ENCODE data around the gene EPN1. TPM values are rescaled to one million over a fixed set of nuclear protein-coding genes. Genes with fewer than 3 reads are reported as not detected.

Gene EPN1
- total RNA-seq, 1 experiment from 2014 or later: 102 TPM

DNA sequence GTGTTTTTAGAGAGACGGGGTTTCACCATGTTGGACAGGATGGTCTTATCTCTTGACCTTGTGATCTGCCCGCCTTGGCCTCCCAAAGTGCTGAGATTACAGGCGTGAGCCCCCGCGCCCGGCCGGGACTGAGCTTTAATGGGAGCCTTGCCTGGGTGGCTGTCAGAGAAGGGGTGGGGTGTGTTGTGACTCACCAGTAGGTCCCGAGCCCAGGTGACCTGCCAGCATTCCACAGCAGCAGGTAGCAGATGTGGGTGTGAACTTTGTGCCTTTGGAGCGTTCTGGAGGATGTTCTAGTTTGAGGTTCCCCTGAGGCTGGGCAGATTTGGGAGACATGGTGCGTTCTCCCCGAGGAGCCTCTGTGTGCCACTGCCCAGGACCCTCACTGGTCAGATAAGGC, 7.1 kb upstream of the EPN1 start:
- ChIA-PET CTCF (interaction anchor here (0.6 to 1.4 kb wide), 3 partner anchors 8 to 436 kb away, joined by 3 to 7 read pairs (median 4); no protein-coding TSS in a partner anchor), POLR2A (interaction anchor here (1.2 kb wide), 1 partner anchor 13 kb away, joined by 3 read pairs; the partner anchor contains the start of gene U2AF2)
- no peak overlapping the region for H3K4me3 Mint-ChIP-seq (ENCODE audit: unreplicated experiment)
- no TSS peak for BruUV-seq (replicated peaks)
- intact Hi-C loops (cut with micrococcal nuclease): no loop called here
- TF ChIP-seq, protein P1, sequence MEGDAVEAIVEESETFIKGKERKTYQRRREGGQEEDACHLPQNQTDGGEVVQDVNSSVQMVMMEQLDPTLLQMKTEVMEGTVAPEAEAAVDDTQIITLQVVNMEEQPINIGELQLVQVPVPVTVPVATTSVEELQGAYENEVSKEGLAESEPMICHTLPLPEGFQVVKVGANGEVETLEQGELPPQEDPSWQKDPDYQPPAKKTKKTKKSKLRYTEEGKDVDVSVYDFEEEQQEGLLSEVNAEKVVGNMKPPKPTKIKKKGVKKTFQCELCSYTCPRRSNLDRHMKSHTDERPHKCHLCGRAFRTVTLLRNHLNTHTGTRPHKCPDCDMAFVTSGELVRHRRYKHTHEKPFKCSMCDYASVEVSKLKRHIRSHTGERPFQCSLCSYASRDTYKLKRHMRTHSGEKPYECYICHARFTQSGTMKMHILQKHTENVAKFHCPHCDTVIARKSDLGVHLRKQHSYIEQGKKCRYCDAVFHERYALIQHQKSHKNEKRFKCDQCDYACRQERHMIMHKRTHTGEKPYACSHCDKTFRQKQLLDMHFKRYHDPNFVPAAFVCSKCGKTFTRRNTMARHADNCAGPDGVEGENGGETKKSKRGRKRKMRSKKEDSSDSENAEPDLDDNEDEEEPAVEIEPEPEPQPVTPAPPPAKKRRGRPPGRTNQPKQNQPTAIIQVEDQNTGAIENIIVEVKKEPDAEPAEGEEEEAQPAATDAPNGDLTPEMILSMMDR (IDR thresholded peaks at IDR 0.05; ENCODE audit: unreplicated experiment): no peak
- H3K27ac Mint-ChIP-seq (ENCODE audit: low read depth, unreplicated experiment): no peak overlapping the region
- H3K9me3 Mint-ChIP-seq (ENCODE audit: unreplicated experiment): no peaks in the 10 kb centered on the region
- H3K36me3 Mint-ChIP-seq (ENCODE audit: insufficient read depth, unreplicated experiment): peaks cover 84% of the 10 kb centered on the region
- H3K27me3 Mint-ChIP-seq (ENCODE audit: insufficient read depth, unreplicated experiment): no peaks in the 10 kb centered on the region
- H3K4me1 Mint-ChIP-seq (ENCODE audit: insufficient read depth, unreplicated experiment): peaks cover 11% of the 10 kb centered on the region
- no peak for DNase-seq (ENCODE audit: unreplicated experiment)

DNA sequence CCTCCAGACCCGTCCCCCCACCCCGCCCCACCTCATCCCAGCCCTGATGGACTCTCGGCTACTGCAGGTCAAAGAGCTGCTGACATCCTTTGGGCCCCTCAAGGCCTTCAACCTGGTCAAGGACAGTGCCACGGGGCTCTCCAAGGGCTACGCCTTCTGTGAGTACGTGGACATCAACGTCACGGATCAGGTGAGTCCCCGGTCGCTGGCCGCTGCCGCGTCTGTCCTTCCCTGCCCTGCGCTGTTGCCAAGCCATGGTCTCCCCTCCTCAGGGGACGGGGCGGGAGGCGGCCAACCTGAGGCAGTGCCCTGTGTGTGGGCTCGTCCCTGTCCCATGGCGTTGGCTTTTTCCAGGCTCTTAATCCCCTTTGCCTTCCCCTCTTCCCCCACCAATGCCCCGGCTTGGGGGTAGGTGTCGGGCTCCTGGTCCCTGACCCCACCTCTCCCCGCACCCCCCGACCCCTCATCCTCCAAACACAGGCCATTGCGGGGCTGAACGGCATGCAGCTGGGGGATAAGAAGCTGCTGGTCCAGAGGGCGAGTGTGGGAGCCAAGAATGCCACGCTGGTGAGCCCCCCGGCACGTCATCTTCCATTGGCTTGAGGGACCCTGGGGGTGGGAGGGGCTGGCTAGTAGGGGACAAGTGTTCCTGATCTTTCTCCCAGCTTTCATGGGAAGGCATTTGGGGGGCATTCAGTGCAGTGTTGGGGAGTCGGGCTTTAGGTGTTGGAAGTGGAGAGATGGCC, 6.2 kb upstream of the EPN1 start:
- ChIA-PET POLR2A (no interaction called here), CTCF (interaction anchor here (1.1 to 1.4 kb wide), 2 partner anchors 9 to 12 kb away, joined by 3 to 7 read pairs; no protein-coding TSS in a partner anchor)
- Mint-ChIP-seq H3K36me3 (ENCODE audit: insufficient read depth, unreplicated experiment) (peaks cover 84% of the 10 kb centered on the region), H3K27me3 (ENCODE audit: insufficient read depth, unreplicated experiment) (no peaks in the 10 kb centered on the region), H3K9me3 (ENCODE audit: unreplicated experiment) (no peaks in the 10 kb centered on the region), H3K4me1 (ENCODE audit: insufficient read depth, unreplicated experiment) (peaks cover 11% of the 10 kb centered on the region), H3K4me3 (ENCODE audit: unreplicated experiment) (no peak overlapping the region), H3K27ac (ENCODE audit: low read depth, unreplicated experiment) (no peak overlapping the region)
- intact Hi-C loops (cut with micrococcal nuclease): no loop called here
- no peak for DNase-seq (ENCODE audit: unreplicated experiment)
- TF ChIP-seq, protein P1 (IDR thresholded peaks at IDR 0.05; ENCODE audit: unreplicated experiment): no peak
- no TSS peak for BruUV-seq (replicated peaks)

DNA sequence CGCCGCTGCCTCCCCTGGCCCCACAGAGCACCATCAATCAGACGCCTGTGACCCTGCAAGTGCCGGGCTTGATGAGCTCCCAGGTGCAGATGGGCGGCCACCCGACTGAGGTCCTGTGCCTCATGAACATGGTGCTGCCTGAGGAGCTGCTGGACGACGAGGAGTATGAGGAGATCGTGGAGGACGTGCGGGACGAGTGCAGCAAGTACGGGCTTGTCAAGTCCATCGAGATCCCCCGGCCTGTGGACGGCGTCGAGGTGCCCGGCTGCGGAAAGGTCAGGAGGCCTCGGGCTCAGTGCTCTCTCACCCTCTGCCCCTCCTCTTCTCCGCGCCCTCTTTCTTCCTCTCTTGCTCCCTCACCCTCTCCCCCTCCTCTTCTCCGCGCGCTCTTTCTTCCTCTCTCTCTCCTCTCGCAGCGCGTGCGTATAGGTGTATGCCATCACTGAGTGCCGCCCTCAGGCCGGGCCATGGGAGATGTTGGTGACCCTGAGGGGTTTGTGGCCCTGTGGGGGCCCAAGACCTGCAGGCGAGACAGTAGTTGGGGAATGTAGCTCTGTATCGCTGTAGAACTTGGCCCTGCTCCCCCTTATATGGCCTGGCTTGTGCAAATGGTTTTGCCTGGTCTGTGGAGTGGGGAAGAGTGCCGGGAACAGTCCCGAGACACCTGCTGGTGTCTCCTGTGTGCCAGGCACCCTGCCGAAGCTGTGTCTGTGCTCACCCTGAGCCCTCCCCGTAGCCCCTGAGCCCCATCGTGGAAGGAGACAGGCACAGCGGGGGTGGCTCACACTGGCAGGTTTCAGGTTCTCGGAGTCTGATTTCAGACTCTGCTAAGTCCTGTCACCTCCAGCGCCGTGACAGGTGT, 5.4 kb upstream of the EPN1 start:
- no peaks in the 10 kb centered on the region for H3K27me3 Mint-ChIP-seq (ENCODE audit: insufficient read depth, unreplicated experiment)
- no peaks in the 10 kb centered on the region for H3K9me3 Mint-ChIP-seq (ENCODE audit: unreplicated experiment)
- intact Hi-C loops (cut with micrococcal nuclease): no loop called here
- BruUV-seq (replicated peaks): no TSS peak
- CTCF ChIA-PET: no interaction called here
- peaks cover 82% of the 10 kb centered on the region for H3K36me3 Mint-ChIP-seq (ENCODE audit: insufficient read depth, unreplicated experiment)
- DNase-seq (ENCODE audit: unreplicated experiment): no peak
- H3K4me1 Mint-ChIP-seq (ENCODE audit: insufficient read depth, unreplicated experiment): peaks cover 15% of the 10 kb centered on the region
- TF ChIP-seq, protein P1 (IDR thresholded peaks at IDR 0.05; ENCODE audit: unreplicated experiment): no peak
- no peak overlapping the region for H3K27ac Mint-ChIP-seq (ENCODE audit: low read depth, unreplicated experiment)
- POLR2A ChIA-PET: interaction anchor here (2.8 kb wide), 1 partner anchor 13 kb away, joined by 12 read pairs; no protein-coding TSS in a partner anchor
- H3K4me3 Mint-ChIP-seq (ENCODE audit: unreplicated experiment): no peak overlapping the region
